Stimulated activated CD4-positive, alpha-beta T cell treated with anti-CD3 and anti-CD28 coated beads, Interleukin-12 subunit alpha, Interleukin-12 subunit beta, amount 100 ng/mL, for 48 hours (primary cell): ENCODE measurements around the gene LCAT.
"Not testable (repeated sequence)": the region's sequence is repeated elsewhere in the genome, so short reads cannot be mapped to it uniquely, and the experiment has no call there.

Source experiments
- DNase-seq, 3 donors: peaks; one replicate each; pipeline ENCODE4 v3.0.0-alpha.2; 2020; ENCODE audit warnings: low read depth in 2 of 3, low spot score in 1 of 3

Gene LCAT, protein sequence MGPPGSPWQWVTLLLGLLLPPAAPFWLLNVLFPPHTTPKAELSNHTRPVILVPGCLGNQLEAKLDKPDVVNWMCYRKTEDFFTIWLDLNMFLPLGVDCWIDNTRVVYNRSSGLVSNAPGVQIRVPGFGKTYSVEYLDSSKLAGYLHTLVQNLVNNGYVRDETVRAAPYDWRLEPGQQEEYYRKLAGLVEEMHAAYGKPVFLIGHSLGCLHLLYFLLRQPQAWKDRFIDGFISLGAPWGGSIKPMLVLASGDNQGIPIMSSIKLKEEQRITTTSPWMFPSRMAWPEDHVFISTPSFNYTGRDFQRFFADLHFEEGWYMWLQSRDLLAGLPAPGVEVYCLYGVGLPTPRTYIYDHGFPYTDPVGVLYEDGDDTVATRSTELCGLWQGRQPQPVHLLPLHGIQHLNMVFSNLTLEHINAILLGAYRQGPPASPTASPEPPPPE

DNA sequence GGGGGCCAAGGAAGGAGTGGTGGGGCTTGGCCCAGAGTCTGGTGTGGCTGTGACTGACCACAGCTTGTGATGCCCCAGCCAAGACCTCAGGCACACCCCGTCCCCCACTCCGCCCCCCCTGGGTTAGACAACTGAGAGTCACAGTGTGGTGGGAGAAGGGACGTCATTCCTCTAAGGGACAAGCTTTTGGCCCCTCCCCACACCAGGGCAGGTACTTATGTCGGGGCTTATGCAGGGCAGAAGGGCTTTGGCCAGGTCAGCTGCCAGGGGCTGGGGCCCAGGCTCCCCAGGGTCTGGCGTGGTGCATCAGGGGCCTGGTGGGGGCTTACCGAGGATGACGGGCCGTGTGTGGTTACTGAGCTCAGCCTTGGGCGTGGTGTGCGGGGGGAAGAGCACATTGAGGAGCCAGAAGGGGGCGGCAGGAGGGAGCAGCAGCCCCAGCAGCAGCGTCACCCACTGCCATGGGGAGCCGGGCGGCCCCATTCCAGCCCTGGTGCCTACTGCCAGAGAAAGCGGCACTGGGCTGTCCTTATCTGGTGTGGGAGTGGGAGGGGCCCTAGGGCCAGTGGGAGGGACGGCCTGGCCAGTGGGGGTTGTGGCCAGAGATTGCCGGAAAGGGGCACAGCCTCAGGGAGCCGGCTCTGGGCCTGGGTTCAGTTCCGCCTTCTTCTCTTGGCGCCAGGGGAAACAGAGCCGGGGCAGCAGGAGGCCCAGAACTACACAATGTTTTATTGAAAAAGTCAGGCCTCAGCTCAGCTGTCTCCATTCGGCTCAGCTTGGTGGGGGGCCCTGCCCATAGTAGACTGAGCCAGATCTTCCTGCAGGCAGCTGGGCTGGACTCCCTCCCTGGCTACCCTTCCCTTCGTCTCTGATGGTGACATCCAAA, at the start of gene LCAT:
LCAT (minus strand) TSS at position 502 of the 886 bp plus-strand sequence; CDS start at position 483, 19 bp downstream.
- no peak for DNase-seq

DNA sequence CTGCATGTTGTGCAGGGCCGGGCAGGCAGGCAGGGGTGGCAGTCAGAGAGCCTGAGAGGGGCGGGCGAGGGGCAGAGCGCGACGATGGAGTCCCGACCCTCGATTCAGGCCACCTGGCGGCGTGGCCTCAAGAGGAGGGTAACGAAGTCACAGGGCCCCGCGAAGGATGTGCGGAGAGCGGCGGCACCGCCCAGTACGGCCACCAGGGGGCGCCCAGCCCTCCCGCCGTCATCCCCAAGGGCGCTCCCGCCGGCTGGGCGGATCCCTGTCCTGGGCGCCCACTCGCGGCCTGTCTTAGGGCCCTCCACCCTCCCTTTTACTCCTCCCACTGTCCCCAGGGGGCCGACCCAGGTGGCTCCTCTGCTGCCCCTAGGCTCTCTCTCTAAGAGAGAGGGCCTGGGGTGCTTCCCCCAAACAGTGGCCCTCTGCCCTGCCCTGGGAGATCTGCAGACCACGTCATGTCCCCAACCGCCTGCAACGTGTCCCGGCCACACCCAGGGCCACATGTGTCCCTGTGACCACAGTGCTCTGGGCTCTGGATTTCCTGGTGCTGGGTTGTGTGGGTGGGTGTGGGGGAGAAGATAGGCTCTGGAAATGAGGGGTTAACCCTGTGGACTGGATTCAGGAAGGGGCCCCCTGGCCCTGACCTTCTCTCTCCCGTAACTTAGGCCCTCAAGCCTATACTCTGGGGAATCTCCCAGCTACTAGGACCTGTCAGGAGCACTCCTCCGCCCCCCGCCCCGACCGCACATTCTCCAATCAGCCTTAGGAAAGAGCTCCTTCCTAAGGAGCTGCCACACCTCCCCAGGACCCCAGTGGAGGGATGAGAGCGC, 49.5 kb upstream of the LCAT start:
- DNase-seq = peak; percentile 74 to 82 (median 79)

DNA sequence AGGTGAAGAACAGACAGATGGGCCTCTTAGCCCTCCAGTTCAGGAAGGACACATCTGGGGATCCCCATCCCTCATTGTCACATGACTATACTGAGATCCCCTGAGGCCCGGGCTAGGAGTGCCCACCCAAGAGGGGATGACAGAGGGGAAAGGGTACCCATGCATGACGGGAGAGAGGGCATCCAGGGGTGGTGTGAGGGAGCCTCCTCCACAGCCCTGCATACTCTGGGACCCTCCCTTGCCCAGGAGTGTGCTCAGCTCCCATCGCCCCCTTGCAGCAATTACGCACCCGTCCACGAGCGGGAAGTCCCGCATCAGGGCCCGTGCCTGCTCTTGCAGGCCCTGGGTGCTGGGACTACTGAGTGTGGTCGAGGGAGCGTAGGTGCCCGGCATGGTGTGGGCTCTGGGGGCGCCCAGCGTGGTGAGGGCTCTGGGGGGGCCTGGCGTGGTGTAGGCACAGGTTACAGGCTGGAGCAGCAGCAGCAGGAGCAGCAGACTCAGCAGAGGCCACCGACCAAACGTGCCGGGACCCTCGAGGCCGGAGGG, 48.8 kb upstream of the LCAT start:
- DNase-seq = no peak

DNA sequence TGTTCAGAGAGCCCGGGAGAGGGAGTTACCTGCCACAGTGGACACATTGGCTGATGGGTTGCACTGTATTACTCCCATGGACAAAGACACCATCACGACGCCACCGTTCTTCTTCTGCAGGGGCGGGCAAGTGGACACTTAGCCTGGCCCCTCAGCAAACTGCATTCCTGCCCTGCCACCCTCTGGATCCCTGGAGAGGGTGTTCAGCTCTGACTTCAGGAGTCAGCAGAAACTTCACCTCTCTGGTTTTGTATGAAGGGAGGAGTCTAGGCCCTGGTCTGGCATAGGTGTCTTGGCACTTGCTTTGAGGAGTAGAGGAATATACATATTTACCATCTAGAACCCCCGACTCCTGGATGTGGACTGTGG, 46.1 kb upstream of the LCAT start:
- no peak for DNase-seq

DNA sequence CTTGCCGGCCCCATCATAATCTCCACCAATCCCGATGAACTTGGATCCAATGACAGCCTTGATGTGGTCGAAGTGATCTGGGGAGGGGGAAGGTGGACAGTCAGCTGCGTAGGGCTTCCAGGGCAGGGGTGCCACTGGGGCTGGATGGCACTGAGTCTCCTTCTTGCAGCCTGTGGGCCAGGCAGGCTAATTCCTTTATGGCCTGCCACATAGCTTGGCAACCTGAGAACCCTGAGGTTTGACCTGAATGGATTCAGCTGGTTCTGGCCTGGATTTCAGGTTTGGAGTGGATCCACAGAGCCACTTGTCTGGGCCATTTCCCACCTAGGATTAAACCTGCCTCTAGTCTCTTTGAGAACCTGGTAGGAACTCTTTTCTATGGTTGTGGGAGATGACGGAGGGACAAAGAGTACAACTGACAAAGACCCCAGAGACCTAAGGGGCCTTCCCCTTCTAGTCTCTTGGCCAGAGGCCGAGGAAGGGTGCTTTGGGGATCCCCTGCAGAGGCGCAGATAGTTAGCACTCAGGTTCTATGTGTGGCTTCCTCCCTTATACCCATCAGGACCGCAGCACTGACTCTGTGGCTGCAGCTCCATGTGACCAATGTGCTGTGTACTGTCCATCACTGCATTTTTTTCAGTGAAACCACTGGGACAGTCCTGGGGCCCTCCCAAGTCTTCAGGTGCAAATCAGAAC, 45.5 kb upstream of the LCAT start:
- DNase-seq = no peak

DNA sequence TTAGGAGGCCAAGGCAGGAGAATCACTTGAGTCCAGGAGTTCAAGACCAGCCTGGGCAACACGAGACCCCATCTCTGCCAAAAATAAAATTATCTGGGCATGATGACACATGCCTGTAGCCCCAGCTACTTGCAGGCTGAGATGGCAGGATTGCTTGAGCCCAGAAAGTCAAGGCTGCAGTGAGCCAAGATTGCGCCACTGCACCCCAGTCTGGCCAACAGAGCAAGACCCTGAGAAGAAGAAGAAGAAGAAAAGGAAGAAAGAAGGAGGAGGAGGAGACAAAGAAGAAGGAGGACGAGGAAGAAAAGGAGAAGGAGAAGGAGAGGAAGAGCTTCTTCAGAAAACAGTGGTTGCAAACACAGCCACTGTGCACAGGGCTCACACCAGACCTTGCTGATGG, 44.8 kb upstream of the LCAT start:
- no peak for DNase-seq

DNA sequence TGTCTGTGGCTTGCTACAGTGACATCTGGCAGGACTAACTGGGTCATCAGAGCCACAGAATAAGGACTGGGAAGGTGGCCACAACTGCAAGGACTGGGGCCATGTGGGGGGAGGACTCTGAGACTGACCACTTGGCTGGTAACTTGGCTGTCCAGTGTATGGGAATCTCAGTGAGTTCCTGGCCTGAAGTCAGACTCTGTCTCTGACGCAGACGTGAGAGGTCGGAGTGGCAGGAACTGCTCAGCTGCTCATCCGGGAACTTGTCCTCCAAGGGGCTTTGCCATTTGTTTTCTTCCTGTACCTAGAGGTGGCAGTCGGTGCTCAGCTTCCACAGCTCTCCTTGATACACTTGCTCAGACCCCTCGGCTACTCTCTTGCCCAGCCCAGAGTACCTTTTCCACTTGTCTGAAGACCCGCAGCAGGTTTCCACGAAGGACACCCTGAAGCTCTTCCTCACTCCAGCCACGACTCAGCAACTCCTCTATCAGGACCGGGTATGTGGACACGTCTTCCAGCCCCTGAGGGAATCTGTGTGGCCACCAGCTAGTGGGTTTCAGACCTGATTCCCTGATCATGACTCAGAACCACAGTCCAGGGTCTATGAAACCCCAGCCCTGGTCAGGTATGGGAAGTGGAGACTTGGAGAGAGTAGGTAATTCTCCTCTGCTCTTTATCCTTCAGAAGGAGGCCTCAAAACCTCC, 43.7 kb upstream of the LCAT start:
- DNase-seq = no peak

DNA sequence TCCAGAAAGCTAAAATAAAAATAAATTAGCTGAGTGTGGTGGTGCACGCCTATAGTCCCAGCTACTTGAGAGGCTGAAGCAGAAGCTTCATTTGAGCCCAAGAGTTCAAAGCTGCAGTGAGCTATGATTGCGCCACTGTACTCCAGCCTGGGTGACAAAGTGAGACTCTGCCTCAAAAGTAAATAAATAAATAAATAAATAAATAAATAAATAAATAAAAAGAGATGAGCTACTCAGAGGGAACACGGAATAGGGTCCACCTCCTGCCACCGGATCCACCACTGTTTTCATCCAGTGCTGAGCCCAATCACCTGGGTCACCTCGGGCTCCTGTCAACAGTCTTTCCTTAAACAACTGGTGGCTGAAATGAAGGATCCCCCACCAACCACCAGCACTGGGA, 43.0 kb upstream of the LCAT start:
- DNase-seq = no peak

DNA sequence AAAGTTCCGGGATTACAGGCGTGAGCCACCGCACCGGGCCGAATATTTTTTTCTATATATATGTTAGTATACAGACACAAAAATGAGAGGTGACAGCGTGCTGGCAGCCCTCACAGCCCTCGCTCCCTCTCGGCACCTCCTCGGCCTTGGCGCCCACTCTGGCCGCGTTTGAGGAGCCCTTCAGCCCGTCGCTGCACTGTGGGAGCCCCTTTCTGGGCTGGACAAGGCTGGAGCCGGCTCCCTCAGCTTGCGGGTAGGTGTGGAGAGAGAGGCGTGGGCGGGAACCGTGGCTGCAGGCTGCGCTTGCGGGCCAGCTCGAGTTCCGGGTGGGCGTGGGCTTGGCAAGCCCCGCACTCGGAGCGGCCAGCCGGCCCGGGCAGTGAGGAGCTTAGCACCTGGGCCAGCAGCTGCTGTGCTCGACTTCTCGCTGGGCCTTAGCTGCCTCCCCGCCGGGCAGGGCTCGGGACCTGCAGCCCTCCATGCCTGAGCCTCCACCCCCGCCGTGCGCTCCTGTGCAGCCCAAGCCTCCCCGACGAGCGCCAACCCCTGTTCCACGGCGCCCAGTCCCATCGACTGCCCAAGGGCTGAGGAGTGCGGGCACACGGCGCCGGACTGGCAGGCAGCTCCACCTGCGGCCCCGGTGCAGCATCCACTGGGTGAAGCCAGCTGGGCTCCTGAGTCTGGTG, 38.2 kb upstream of the LCAT start:
- no peak for DNase-seq

DNA sequence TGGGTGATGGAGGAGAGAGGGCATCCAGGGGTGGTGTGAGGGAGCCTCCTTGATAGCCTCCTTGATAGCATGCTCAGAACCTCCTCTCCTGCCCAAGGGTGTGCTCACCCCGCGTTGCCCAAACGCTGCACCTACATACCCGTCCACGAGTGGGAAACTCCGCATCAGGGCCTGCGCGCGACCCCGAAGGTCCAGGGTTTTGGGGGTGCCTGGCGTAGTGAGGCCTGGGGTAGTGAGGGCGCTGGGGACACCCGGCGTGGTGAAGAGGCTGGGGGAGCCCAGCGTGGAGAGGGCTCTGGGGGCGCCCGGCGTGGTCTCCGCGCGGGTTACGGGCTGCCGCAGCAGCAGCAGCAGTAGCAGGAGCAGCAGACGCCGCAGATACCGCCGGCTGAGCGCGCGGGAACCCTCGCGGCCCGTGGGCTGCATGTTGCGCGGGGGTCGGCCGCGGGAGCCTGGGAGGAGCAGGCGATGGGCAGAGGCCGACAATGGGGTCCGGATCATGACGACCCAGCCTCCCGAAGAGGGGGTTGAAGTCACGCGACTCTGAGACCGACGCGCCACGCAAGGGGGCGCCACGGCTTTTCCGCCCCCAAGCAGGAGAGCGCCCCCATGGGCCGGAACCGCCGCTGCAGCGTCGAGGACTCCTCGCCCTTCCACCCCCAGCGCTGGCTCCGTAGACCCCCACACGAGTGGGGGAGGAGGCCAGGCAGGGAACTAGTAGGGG, 36.2 kb upstream of the LCAT start, which contains the start of gene DPEP3:
DPEP3 (minus strand) TSS at position 545 of the 724 bp plus-strand sequence; CDS start at position 426, 119 bp downstream.
- DNase-seq = no peak

DNA sequence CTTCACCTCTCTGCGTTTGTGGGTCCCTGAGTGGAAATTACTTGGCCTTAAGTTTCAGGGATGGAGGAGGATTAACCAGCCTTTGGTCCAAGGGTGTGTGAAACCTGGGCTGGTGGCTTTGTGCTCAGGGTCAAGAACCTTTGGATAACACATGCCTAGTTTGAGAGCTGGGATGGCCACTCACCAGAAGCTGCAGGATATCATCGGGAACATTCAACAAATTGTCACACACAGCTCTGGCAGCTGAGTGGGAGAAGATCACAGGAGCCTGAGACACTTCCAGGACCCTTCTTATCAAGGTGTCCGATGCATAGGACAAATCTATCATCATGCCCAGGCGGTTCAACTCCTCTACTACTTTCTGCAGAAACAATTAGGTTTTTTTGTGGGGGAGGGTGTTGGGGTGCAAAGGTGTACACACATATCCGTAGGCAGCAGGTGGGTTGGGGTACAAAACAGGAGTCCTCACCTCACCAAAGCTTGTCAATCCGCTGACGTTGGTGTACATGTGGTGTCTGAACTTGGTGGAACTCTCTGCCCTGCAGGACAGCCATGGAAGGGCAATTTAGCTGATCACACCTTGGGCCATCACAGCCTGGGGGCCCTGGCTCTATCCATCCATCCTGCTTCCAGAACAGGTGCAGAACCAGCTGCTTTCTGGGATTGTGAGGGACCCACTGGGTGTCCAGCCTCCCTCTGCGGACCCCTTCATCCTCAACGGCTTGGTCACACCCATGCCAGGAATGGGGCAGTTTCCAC, 33.7 kb upstream of the LCAT start:
- no peak for DNase-seq

DNA sequence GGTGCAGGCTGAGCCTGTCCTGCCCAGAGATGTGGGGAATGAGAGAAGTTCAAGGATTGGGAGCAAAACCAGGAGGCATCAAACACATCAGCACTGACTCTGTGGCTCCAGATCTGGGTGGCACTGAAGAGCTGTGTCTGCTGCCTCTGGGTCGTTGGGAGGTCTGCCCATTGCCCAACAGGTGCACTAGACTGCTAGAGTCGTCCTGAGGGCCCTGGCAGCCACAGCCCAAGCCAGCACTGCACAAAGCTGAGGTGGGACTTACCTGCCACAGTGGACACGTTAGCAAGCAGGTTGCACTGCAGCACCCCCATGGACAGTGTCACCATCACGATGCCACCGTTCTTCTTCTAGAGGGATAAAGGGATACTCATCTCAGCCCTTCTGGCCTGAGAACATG, 33.1 kb upstream of the LCAT start:
- DNase-seq = no peak

DNA sequence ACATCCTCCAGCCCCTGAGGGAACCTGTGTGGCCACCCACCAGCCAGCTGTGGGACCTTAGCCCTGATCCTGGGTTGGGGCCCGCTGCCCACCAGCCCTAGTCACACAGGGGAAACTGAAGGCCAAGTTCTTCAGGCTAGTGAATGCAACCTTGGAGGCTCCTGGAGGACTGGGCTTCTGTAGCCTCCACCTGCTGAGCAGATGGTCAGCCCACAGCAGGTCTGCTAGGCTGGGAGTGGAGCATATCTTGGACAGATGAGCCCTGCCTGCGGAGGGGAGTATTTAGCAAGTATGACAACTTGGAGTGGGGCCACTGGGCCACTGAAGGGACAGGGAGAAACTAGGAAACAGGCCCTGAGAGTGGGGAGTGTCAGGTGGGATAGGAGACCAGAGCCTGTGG, 32.3 kb upstream of the LCAT start:
- no peak for DNase-seq

DNA sequence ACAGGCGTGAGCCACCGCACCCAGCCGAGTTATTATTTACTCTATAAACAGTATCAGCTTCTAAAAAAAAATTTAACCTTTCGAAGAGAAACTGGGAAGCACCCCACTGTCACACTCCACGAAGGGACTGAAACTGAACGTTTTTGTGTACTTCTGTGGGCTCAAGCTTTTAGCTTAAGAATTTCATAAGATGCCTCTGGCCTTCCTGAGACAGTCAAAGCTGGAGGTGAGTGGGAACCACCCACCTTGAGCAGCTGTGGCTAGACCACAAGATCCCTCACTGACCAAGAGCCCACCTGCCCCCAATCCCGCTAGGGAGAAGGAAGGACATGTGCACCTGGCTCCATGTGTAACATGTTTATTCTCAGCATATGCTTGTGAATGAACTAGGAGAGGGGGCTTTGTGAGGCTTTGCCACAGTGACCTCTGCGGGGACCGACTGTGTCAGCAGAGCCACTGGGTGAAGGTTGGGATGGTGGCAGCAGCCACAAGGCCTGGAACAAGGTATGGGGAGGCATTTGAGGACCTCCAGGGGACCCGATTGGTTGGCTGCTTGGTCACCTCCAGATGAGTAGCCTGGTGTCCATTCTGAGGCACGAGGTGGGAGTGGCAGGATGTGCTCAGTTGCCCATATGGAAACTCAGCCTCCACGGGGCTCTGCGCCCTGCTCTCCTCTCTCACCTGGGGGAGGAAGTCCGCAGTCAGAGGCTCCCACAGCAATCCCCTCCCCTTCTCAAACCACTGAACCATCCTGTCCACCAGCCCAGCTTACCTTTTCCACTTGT, 31.6 kb upstream of the LCAT start:
- no peak for DNase-seq

DNA sequence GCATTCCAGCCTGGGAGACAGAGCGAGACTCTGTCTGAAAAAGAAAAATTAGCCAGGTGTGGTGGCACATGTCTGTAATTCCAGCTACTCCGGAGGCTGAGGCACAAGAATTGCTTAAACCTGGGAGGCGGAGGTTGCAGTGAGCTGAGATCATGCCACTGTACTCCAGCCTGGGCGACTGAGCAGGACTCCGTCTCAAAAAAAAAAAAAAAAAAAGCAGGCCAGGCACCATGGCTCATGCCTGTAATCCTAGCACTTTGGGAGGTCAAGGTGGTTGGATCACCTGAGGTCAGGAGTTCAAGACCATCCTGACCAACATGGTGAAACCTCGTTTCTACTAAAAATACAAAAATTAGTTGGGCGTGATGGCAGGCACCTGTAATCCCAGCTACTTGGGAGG, 28.4 kb upstream of the LCAT start:
- not testable (repeated sequence) for DNase-seq

DNA sequence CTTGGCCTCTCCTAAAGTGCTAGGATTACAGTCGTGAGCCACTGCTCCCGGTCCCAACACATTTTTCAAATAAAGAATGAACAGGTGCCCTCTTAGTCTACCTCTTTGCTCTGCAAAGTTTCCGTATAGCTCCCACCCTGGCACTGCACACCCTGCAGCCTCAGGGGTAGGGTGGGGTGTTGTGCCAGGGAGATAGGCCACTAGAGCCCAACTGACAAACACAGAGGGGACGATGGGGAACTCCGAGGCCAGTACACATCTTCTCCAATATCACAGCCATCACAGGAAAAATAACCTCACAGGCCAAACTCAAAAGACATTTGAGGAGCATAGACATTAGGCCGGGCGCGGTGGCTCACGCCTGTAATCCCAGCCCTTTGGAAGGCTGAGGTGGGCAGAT, 27.2 kb upstream of the LCAT start:
- no peak for DNase-seq
